Upper lobe of left lung (tissue), 4 donors: ENCODE measurements around the gene TPRG1.

ENCODE experiments used
- CTCF ChIP-seq, 6 experiments: fragments of 450-650 bp in 4 of 6; fragments of 200-600 bp in 2 of 6; sonication (generic) in 2 of 6; IDR thresholded peaks; one replicate each; pipeline ENCODE4 v1.5.1; 2016 to 2019; ENCODE audit warnings: antibody characterized with exemption in 6 of 6
- POLR2AphosphoS5 ChIP-seq, 2 donors: sonication (generic); formaldehyde crosslinking; IDR thresholded peaks; one replicate each; pipeline ENCODE4 v1.5.1; 2017; ENCODE audit warnings: antibody characterized with exemption in 2 of 2

- TF ChIP-seq POLR2AphosphoS5 (IDR thresholded peaks at IDR 0.05) (no peak), CTCF (IDR thresholded peaks at IDR 0.05) (no peak)
Measured at GRCh38 chr3:189132839-189133238, 38.9 kb upstream of the TPRG1 start.
